Measurements from ENCODE around the gene CSF1R. TPM values are rescaled to one million over a fixed set of nuclear protein-coding genes. Genes with fewer than 3 reads are reported as not detected.

Gene CSF1R
- total RNA-seq, 1 donor from 2014 or later, result not detected

GRCh38 chr5:150024346-150024984 lies 61.9 kb downstream of the CSF1R start:
- H3K36me3 Mint-ChIP-seq (ENCODE audit: unreplicated experiment), result no peaks in the 10 kb centered on the region
- no peak for DNase-seq
- no peaks in the 10 kb centered on the region for H3K9me3 Mint-ChIP-seq (ENCODE audit: unreplicated experiment)
- TF ChIP-seq CTCF (IDR thresholded peaks at IDR 0.05; ENCODE audit: partially characterized antibody, unreplicated experiment), result no peak
- no peaks in the 10 kb centered on the region for H3K27me3 Mint-ChIP-seq (ENCODE audit: unreplicated experiment)
- no peaks in the 10 kb centered on the region for H3K4me1 Mint-ChIP-seq (ENCODE audit: low read depth, unreplicated experiment)
- H3K4me3 Mint-ChIP-seq (ENCODE audit: unreplicated experiment), result no peak overlapping the region
- H3K27ac Mint-ChIP-seq (ENCODE audit: unreplicated experiment), result no peak overlapping the region

- Mint-ChIP-seq H3K4me1 (ENCODE audit: low read depth, unreplicated experiment) (no peaks in the 10 kb centered on the region), H3K27ac (ENCODE audit: unreplicated experiment) (no peak overlapping the region), H3K36me3 (ENCODE audit: unreplicated experiment) (no peaks in the 10 kb centered on the region), H3K27me3 (ENCODE audit: unreplicated experiment) (no peaks in the 10 kb centered on the region), H3K9me3 (ENCODE audit: unreplicated experiment) (no peaks in the 10 kb centered on the region), H3K4me3 (ENCODE audit: unreplicated experiment) (no peak overlapping the region)
- DNase-seq, result no peak
- no peak for TF ChIP-seq CTCF (IDR thresholded peaks at IDR 0.05; ENCODE audit: partially characterized antibody, unreplicated experiment)
Observed at GRCh38 chr5:150023136-150023535, 63.2 kb downstream of the CSF1R start.

- no peaks in the 10 kb centered on the region for H3K36me3 Mint-ChIP-seq (ENCODE audit: unreplicated experiment)
- DNase-seq, result no peak
- no peak overlapping the region for H3K27ac Mint-ChIP-seq (ENCODE audit: unreplicated experiment)
- no peak for TF ChIP-seq CTCF (IDR thresholded peaks at IDR 0.05; ENCODE audit: partially characterized antibody, unreplicated experiment)
- H3K4me3 Mint-ChIP-seq (ENCODE audit: unreplicated experiment), result no peak overlapping the region
- H3K4me1 Mint-ChIP-seq (ENCODE audit: low read depth, unreplicated experiment), result no peaks in the 10 kb centered on the region
- H3K9me3 Mint-ChIP-seq (ENCODE audit: unreplicated experiment), result no peaks in the 10 kb centered on the region
- H3K27me3 Mint-ChIP-seq (ENCODE audit: unreplicated experiment), result no peaks in the 10 kb centered on the region
Observed at GRCh38 chr5:150022681-150023080, 63.7 kb downstream of the CSF1R start.

GRCh38 chr5:150022158-150022531 lies 64.2 kb downstream of the CSF1R start:
- no peak for DNase-seq
- Mint-ChIP-seq H3K27ac (ENCODE audit: unreplicated experiment) (no peak overlapping the region), H3K4me1 (ENCODE audit: low read depth, unreplicated experiment) (no peaks in the 10 kb centered on the region), H3K36me3 (ENCODE audit: unreplicated experiment) (no peaks in the 10 kb centered on the region), H3K27me3 (ENCODE audit: unreplicated experiment) (no peaks in the 10 kb centered on the region), H3K9me3 (ENCODE audit: unreplicated experiment) (no peaks in the 10 kb centered on the region), H3K4me3 (ENCODE audit: unreplicated experiment) (no peak overlapping the region)
- no peak for TF ChIP-seq CTCF (IDR thresholded peaks at IDR 0.05; ENCODE audit: partially characterized antibody, unreplicated experiment)

- Mint-ChIP-seq H3K4me1 (ENCODE audit: low read depth, unreplicated experiment) (no peaks in the 10 kb centered on the region), H3K4me3 (ENCODE audit: unreplicated experiment) (no peak overlapping the region), H3K9me3 (ENCODE audit: unreplicated experiment) (no peaks in the 10 kb centered on the region), H3K27me3 (ENCODE audit: unreplicated experiment) (no peaks in the 10 kb centered on the region), H3K36me3 (ENCODE audit: unreplicated experiment) (no peaks in the 10 kb centered on the region), H3K27ac (ENCODE audit: unreplicated experiment) (peak overlapping the region; percentile 28)
- TF ChIP-seq CTCF (IDR thresholded peaks at IDR 0.05; ENCODE audit: partially characterized antibody, unreplicated experiment), result no peak
- no peak for DNase-seq
Observed at GRCh38 chr5:150021491-150022157, 64.7 kb downstream of the CSF1R start.
